ENCODE measurements around the gene TSHZ3. TPM values are rescaled to one million over a fixed set of nuclear protein-coding genes. Genes with fewer than 3 reads are reported as not detected.

Gene TSHZ3
- total RNA-seq, 1 experiment from 2014 or later: 0.05 TPM

DNA sequence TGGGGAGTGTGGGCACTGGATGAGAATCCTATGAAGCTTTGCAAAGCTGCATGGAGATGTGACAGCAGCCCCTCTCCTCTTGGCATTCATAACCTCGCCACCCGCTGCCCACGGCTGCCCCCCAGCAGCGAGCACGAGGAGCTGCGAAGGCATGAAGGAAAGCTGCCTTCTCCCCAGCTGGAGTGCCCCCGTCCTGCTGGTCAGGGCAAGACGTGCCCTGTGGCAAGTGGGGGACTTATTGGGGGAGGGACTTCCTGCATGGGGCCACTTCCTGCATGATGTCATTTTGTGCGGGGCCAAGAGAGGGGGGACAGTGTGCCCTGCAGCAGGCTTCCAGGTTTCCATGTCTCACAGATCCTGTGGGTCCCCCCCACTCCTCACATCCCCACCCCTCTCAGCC, 85.9 kb downstream of the TSHZ3 start (continued):
- TF ChIP-seq, protein P1, sequence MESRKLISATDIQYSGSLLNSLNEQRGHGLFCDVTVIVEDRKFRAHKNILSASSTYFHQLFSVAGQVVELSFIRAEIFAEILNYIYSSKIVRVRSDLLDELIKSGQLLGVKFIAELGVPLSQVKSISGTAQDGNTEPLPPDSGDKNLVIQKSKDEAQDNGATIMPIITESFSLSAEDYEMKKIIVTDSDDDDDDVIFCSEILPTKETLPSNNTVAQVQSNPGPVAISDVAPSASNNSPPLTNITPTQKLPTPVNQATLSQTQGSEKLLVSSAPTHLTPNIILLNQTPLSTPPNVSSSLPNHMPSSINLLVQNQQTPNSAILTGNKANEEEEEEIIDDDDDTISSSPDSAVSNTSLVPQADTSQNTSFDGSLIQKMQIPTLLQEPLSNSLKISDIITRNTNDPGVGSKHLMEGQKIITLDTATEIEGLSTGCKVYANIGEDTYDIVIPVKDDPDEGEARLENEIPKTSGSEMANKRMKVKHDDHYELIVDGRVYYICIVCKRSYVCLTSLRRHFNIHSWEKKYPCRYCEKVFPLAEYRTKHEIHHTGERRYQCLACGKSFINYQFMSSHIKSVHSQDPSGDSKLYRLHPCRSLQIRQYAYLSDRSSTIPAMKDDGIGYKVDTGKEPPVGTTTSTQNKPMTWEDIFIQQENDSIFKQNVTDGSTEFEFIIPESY (IDR thresholded peaks at IDR 0.05; ENCODE audit: extremely low read depth, insufficient replicate concordance, low read length): no peak
- TF ChIP-seq SP1 (IDR thresholded peaks at IDR 0.05; ENCODE audit: low read depth): no peak
- no peak for TF ChIP-seq CBX3 (IDR thresholded peaks at IDR 0.05; ENCODE audit: low read depth)
- TF ChIP-seq EGR1 (IDR thresholded peaks at IDR 0.05; ENCODE audit: low read depth): no peak
- TF ChIP-seq EZH2phosphoT487 (IDR thresholded peaks at IDR 0.05; ENCODE audit: borderline replicate concordance): no peak
- no peak for TF ChIP-seq ELF1 (IDR thresholded peaks at IDR 0.05; ENCODE audit: borderline replicate concordance, low read depth)

DNA sequence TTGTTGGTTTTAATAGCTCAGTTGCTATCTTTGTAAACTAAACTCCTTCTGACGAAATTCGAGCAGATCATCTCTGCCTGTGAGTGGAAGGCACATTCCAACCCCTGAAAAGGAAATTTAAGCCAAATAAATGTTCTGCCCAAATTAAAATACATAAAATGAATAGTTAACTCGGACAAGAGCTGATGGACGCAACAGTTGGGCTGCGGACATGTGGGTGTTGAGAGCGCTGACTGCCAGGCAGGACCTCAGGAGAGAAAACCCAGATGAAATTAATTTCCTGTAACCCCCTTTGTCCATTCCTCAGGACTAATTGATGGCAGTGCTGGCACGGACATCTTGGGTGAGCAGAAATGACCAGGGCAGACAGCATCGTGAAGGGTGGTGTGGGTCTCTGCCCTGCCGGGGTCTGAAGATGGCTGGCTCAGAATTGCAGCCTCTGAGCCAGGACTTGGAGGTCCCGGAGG, 86.5 kb downstream of the TSHZ3 start:
- Histone ChIP-seq H3K36me3 (ENCODE audit: control insufficient read depth in 1 of 2, insufficient read depth in 2 of 2, low read length in 2 of 2) (no peaks in the 10 kb centered on the region), H3K9ac (ENCODE audit: low read length) (no peak overlapping the region), H3K9me2 (ENCODE audit: insufficient read depth) (no peaks in the 10 kb centered on the region), H3K79me2 (ENCODE audit: insufficient read depth, low read length) (no peaks in the 10 kb centered on the region), H3K4me1 (ENCODE audit: control insufficient read depth in 1 of 2, insufficient read depth in 2 of 2, low read length in 2 of 2) (no peaks in the 10 kb centered on the region), H3K27me3 (ENCODE audit: insufficient read depth, low read length) (no peaks in the 10 kb centered on the region), H3K4me3 (replicated peaks in 1 of 2; ENCODE audit: low read depth in 1 of 2, low read length in 2 of 2) (no peak overlapping the region), H3K4me2 (ENCODE audit: low read length) (no peak overlapping the region), H4K20me1 (ENCODE audit: insufficient read depth) (no peaks in the 10 kb centered on the region), H3K9me3 (ENCODE audit: control insufficient read depth in 1 of 2, insufficient read depth in 1 of 2, low read depth in 1 of 2, low read length in 2 of 2) (peaks cover 13 to 25% of the 10 kb centered on the region in 2 experiments; a peak in 2 of 4 replicates), H3K27ac (ENCODE audit: low read depth, low read length) (no peak overlapping the region), H2AFZ (ENCODE audit: low read depth, low read length, poor library complexity, severe bottlenecking) (no peak overlapping the region)
- ATAC-seq (no peak), DNase-seq (ENCODE audit: low read depth, low spot score) (no peak)
- intact Hi-C loops (cut with micrococcal nuclease): no loop called here
- POLR2A ChIA-PET: no interaction called here
- RAD21 ChIA-PET (ENCODE audit: low non-redundant PET in 1 of 2, low total read pairs in 2 of 2, uncharacterized antibody in 2 of 2, unreplicated experiment in 2 of 2): no interaction called here
- CTCF ChIA-PET: no interaction called here
- TF ChIP-seq EZH2 (IDR thresholded peaks at IDR 0.05): no peak
- TF ChIP-seq JUND (IDR thresholded peaks at IDR 0.05): no peak
- no peak for TF ChIP-seq MAX (IDR thresholded peaks at IDR 0.05)
- TF ChIP-seq ZNF274 (IDR thresholded peaks at IDR 0.05; ENCODE audit: low read depth, low read length): no peak
- no peak for TF ChIP-seq CTCF (IDR thresholded peaks at IDR 0.05 in 2 of 3, conservative IDR thresholded peaks at IDR 0.05 in 1 of 3; ENCODE audit: borderline replicate concordance in 1 of 3, insufficient read depth in 1 of 3, low read depth in 2 of 3, low read length in 2 of 3)
- TF ChIP-seq SIN3A (IDR thresholded peaks at IDR 0.05; ENCODE audit: low read depth): no peak
- no peak for TF ChIP-seq ELF1 (IDR thresholded peaks at IDR 0.05; ENCODE audit: borderline replicate concordance, low read depth)
- TF ChIP-seq ZFX (IDR thresholded peaks at IDR 0.05): no peak
- TF ChIP-seq, protein P2, sequence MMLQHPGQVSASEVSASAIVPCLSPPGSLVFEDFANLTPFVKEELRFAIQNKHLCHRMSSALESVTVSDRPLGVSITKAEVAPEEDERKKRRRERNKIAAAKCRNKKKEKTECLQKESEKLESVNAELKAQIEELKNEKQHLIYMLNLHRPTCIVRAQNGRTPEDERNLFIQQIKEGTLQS (IDR thresholded peaks at IDR 0.05): no peak
- TF ChIP-seq, protein P3, sequence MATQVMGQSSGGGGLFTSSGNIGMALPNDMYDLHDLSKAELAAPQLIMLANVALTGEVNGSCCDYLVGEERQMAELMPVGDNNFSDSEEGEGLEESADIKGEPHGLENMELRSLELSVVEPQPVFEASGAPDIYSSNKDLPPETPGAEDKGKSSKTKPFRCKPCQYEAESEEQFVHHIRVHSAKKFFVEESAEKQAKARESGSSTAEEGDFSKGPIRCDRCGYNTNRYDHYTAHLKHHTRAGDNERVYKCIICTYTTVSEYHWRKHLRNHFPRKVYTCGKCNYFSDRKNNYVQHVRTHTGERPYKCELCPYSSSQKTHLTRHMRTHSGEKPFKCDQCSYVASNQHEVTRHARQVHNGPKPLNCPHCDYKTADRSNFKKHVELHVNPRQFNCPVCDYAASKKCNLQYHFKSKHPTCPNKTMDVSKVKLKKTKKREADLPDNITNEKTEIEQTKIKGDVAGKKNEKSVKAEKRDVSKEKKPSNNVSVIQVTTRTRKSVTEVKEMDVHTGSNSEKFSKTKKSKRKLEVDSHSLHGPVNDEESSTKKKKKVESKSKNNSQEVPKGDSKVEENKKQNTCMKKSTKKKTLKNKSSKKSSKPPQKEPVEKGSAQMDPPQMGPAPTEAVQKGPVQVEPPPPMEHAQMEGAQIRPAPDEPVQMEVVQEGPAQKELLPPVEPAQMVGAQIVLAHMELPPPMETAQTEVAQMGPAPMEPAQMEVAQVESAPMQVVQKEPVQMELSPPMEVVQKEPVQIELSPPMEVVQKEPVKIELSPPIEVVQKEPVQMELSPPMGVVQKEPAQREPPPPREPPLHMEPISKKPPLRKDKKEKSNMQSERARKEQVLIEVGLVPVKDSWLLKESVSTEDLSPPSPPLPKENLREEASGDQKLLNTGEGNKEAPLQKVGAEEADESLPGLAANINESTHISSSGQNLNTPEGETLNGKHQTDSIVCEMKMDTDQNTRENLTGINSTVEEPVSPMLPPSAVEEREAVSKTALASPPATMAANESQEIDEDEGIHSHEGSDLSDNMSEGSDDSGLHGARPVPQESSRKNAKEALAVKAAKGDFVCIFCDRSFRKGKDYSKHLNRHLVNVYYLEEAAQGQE (IDR thresholded peaks at IDR 0.05; ENCODE audit: low read depth): no peak
- TF ChIP-seq YY1 (IDR thresholded peaks at IDR 0.05; ENCODE audit: extremely low read depth, insufficient replicate concordance, low read depth, low read length): no peak
- no peak for TF ChIP-seq POLR2AphosphoS5 (IDR thresholded peaks at IDR 0.05; ENCODE audit: low read depth, low read length)
- no peak for TF ChIP-seq POLR2A (IDR thresholded peaks at IDR 0.05; ENCODE audit: borderline replicate concordance, extremely low read depth, insufficient read depth, insufficient read length)
- TF ChIP-seq SP1 (IDR thresholded peaks at IDR 0.05; ENCODE audit: low read depth): no peak
- TF ChIP-seq TCF7L2 (IDR thresholded peaks at IDR 0.05; ENCODE audit: borderline replicate concordance, extremely low read depth, insufficient read depth, insufficient read length): no peak
- no TSS peak for BruUV-seq (replicated peaks)

All from HCT116 (cell line).